HG03066 (cell line): ENCODE results near the gene SACM1L.
"Not testable (repeated sequence)": the region's sequence is repeated elsewhere in the genome, so short reads cannot be mapped to it uniquely, and the experiment has no call there.

Experiments used
- ATAC-seq: cut with Tn5 transposase; IDR thresholded peaks from one replicate; pipeline ENCODE4 v1.9.1; 2021; ENCODE audit warnings: low read depth; ENCODE audit not compliant: unreplicated experiment

SACM1L gene

GRCh38 chr3:45666757-45667431 lies 22.3 kb upstream of the SACM1L start:
- ATAC-seq, result no peak

DNA sequence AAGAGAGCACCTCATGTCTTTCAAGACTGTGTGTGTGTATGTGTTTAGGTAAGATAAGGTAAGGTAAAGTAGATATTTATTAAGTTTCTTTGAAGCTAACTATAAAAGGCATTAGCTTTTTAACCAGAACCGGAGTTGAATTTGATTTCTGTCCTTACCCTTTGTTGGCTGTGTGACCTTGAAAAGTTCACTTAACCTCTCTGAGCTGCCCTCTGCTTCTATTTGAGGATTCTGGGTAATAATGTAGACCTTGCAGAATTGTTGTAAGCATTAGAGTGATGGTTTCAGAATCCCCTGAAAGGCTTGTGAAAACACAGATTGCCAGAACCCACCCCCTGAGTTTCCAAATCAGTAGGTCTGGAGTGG lies 21.6 kb upstream of the SACM1L start:
- ATAC-seq, result no peak

- no peak for ATAC-seq
These were observed 18.8 kb upstream of the SACM1L start for GRCh38 chr3:45670436-45670835.

GRCh38 chr3:45670991-45671390 lies 18.2 kb upstream of the SACM1L start:
- ATAC-seq, result no peak

GRCh38 chr3:45673273-45673672 lies 15.9 kb upstream of the SACM1L start:
- ATAC-seq, result no peak

DNA sequence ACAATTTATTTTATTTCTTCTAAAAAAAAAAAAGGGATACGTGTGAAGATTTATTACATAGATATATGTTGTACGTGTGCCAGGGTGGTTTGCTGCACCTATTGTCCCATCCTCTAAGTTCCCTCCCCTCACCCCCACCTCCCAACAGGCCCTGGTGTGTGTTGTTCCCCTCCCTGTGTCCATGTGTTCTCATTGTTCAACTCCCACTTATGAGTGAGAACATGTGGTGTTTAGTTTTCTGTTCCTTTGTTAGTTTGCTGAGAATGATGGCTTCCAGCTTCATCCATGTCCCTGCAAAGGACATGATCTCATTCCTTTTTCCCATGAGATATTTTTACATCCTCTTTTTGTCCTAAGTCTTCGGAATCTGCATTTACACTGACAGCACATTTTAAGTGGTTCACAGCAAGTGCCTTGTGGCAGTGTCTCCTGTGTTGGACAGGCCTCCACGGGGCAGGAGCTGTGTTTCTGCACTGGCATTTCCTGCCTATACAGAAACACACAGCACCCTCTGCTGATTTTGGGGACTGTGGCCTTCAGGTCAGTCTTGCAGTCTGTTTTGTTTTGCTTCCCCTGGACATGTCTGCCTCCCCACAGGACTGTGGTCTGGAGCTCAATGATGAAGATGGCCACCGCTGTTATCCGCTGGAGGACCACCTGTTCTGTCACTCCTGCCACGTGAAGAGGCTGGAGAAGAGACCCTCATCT lies 12.7 kb upstream of the SACM1L start:
- ATAC-seq, result no peak

GRCh38 chr3:45677033-45677446 lies 12.2 kb upstream of the SACM1L start:
- ATAC-seq, result no peak

GRCh38 chr3:45677841-45678240 lies 11.4 kb upstream of the SACM1L start:
- no peak for ATAC-seq

DNA sequence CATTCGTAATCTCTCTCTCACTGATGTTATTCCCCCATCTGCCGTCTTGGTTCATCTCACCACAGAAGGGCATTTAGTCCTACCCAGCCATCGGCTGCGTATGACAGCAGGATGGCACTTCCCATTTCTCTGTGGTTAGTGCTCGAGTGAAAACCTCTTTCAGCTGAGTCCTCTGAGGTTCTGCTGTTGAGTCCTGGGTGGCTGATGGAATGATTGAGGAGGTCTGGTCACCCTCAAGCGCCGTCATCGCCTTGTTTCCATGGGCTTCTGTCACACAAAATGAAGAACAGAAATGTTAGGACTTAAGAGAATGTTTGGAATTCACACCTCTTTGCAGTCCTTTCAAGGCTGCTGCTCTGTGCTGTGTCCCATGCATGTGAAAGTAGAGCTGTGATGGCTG lies 9.4 kb upstream of the SACM1L start:
- ATAC-seq, result no peak

GRCh38 chr3:45681221-45681620 lies 8.0 kb upstream of the SACM1L start:
- ATAC-seq, result no peak

- ATAC-seq, result no peak
These were observed 7.3 kb upstream of the SACM1L start for GRCh38 chr3:45681846-45682245.

DNA sequence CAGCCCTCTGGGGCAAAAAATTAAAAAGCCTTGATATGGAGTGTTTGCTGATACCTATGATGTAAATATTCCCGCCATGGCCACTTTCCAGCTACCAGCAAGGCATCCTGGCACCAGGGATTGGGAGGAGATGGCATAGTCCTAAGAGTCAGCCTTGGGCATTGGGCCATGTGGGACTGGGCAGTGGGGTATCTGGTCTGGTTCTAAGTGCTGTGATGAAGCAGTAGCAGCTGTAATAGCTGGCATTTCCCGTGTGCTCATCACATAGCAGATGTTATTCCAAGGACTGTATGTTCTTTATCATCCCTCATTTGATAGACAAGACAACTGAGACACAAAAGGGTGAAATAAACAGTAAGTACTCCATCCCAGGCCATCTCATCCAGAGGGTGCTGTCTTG lies 6.9 kb upstream of the SACM1L start:
- ATAC-seq, result no peak

GRCh38 chr3:45682786-45683185 lies 6.4 kb upstream of the SACM1L start:
- ATAC-seq, result no peak

- no peak for ATAC-seq
These were observed 5.5 kb upstream of the SACM1L start for GRCh38 chr3:45683417-45684326.

DNA sequence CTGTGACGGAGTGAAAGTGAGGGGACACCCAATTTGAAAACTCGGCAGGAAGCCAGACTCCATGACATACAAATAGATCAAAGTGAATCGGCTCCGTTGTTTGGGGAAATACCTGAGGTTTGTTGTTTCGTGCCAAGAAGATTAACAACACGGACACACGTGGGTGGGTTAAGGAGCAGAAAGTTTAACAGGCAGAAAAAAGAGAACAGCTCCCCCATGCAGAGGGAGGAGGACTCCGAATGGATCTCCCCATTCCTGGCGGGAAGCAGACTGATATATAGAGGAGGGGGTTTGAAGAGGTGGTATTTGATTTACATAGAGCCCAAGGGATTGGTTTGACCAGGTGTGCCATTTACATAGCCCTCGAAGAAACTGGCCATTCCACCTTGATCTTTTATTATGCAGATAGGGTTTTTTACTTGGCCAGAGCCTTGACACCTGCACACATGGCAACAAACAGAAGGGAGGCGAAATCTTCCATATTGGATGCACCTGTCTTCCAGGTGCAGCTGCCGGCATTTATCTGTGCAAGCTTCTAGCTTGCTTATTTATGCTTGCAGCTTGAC lies 4.8 kb upstream of the SACM1L start:
- no peak for ATAC-seq

DNA sequence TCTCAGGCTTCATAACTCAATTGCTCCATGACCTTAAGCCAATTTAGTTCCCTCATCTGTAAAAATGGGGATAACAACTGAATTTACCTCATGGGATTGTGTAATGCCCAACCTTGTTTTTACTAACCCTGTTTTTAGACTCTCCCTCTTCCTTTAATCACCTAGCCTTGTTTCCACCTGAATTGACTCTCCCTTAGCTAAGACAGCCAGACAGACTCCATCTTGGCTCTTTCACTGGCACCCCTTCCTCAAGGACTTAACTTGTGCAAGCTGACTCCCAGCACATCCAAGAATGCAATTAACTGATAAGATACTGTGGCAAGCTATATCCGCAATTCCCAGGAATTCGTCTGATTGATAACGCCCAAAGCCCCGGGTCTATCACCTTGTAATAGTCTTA lies 3.5 kb upstream of the SACM1L start:
- not testable (repeated sequence) for ATAC-seq

GRCh38 chr3:45686850-45687249 lies 2.3 kb upstream of the SACM1L start:
- no peak for ATAC-seq

DNA sequence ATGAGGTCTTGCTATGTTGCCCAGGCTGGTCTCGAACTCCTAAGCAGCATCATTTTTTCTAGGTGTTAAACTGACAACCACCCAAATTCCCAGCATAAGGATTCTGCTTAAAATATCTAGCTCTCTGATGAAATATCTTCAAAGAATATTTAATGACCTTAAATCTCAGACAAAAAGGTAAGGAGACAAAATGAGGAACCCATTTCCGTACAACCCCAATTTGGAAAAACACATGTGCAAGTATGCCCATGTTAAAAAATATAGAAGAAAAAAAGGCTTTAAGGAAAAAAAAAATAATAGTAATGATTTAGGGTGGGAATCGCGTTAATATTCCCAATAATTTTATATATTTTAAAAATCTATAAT lies 1.4 kb upstream of the SACM1L start:
- ATAC-seq, result no peak

GRCh38 chr3:45688194-45688881 lies 858 bp upstream of the SACM1L start:
- ATAC-seq, result no peak

DNA sequence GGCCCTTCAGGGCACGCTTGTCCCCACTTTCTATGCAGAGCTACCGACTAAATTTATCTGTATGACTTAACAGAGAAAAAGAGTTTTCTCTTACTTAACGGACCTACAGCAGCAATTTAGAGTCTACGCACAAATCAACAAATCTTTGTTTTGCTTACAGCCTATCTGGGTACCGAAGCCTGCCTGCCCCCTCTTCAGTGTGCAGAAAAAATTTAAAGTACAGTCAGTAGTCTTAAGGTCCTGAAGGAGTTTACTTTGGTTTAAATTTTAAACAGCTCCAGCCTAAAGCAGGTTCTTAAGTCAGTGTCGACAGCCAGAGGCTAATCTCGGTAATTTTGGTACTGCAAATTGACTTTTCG lies 570 bp downstream of the SACM1L start:
- no peak for ATAC-seq
